Neural progenitor cell (in vitro differentiated cells): ENCODE measurements around the gene PDIA6.

Source experiments
- CTCF ChIP-seq: fragments of 200-600 bp; sonication (generic); IDR thresholded peaks from 2 replicates; pipeline ENCODE4 v1.5.1; 2017; ENCODE audit warnings: antibody characterized with exemption, mild to moderate bottlenecking
- EZH2 ChIP-seq: fragments of 200-600 bp; sonication (generic); IDR thresholded peaks from 2 replicates; pipeline ENCODE4 v1.6.1; 2017; ENCODE audit warnings: antibody characterized with exemption, mild to moderate bottlenecking, moderate library complexity
- EZH2phosphoT487 ChIP-seq: fragments of 200-600 bp; sonication (generic); IDR thresholded peaks from 2 replicates; pipeline ENCODE4 v1.6.1; 2017; ENCODE audit warnings: antibody characterized with exemption

DNA sequence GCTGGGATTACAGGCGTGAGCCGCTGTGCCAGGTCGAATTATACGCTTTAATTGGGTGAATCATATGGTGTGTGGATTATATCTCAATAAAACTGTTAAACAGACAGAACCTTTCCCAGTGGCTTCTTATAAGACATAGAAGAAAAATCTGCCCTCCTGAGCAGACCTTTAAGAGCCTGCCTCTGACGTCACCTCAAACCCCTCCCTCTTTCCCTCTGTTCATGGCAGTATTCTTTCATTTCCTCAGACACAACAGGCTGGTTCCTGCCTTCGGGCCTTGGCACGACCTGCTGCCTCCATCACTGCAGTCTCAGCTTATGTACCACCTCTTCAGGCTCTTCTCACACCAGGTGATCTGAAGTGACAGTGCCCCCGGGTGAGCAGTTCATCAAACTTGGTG, 14.0 kb upstream of the PDIA6 start:
- no peak for TF ChIP-seq CTCF
- no peak for TF ChIP-seq EZH2
- no peak for TF ChIP-seq EZH2phosphoT487
